ENCODE measurements around the gene KCNK7.
A peak's percentile ranks its signal among the peaks of the same experiment; 100 is the strongest.

The KCNK7 gene

GRCh38 chr11:65606876-65607613, 11.4 kb upstream of the KCNK7 start:
- Histone ChIP-seq H3K4me3 (ENCODE audit: low read depth, low read length) (peak overlapping the region; percentile 14; the same call in 1 of the 2 replicates), H3K36me3 (no peaks in the 10 kb centered on the region)

GRCh38 chr11:65604258-65604657, 8.7 kb upstream of the KCNK7 start:
- no peak for DNase-seq
- TF ChIP-seq CTCF (IDR thresholded peaks at IDR 0.05; ENCODE audit: low read depth, low read length): no peak
- H3K4me3 ChIP-seq (ENCODE audit: low read depth, low read length): no peak overlapping the region
- no peaks in the 10 kb centered on the region for H3K9me3 ChIP-seq
- H3K4me1 ChIP-seq: 0 out of 2 replicates have a peak, but pooled peaks cover 2% of the 10 kb centered on the region
- no peaks in the 10 kb centered on the region for H3K36me3 ChIP-seq
- H3K27me3 ChIP-seq: no peaks in the 10 kb centered on the region

More at GRCh38 chr11:65606876-65607613, 11.4 kb upstream of the KCNK7 start:
- DNase-seq: peak; percentile 94
- Histone ChIP-seq H3K27me3 (no peaks in the 10 kb centered on the region), H3K9me3 (no peaks in the 10 kb centered on the region), H3K4me1 (0 out of 2 replicates have a peak, but pooled peaks cover 2% of the 10 kb centered on the region)
- no peak for TF ChIP-seq CTCF (IDR thresholded peaks at IDR 0.05; ENCODE audit: low read depth, low read length)

- DNase-seq: no peak
- no peaks in the 10 kb centered on the region for H3K27me3 ChIP-seq
- no peaks in the 10 kb centered on the region for H3K4me1 ChIP-seq
- no peaks in the 10 kb centered on the region for H3K9me3 ChIP-seq
- no peaks in the 10 kb centered on the region for H3K36me3 ChIP-seq
- no peak for TF ChIP-seq CTCF (IDR thresholded peaks at IDR 0.05; ENCODE audit: low read depth, low read length)
- no peak overlapping the region for H3K4me3 ChIP-seq (ENCODE audit: low read depth, low read length)
Measured at GRCh38 chr11:65599955-65600246, 4.3 kb upstream of the KCNK7 start.

- DNase-seq: no peak
- Histone ChIP-seq H3K9me3 (no peaks in the 10 kb centered on the region), H3K27me3 (no peaks in the 10 kb centered on the region), H3K4me1 (no peaks in the 10 kb centered on the region), H3K36me3 (no peaks in the 10 kb centered on the region), H3K4me3 (ENCODE audit: low read depth, low read length) (no peak overlapping the region)
- no peak for TF ChIP-seq CTCF (IDR thresholded peaks at IDR 0.05; ENCODE audit: low read depth, low read length)
Measured at GRCh38 chr11:65599216-65599954, 3.8 kb upstream of the KCNK7 start.

GRCh38 chr11:65598258-65598699, 2.7 kb upstream of the KCNK7 start:
- TF ChIP-seq CTCF (IDR thresholded peaks at IDR 0.05; ENCODE audit: low read depth, low read length): no peak
- Histone ChIP-seq H3K9me3 (no peaks in the 10 kb centered on the region), H3K4me3 (ENCODE audit: low read depth, low read length) (no peak overlapping the region), H3K27me3 (no peaks in the 10 kb centered on the region), H3K4me1 (no peaks in the 10 kb centered on the region), H3K36me3 (no peaks in the 10 kb centered on the region)
- no peak for DNase-seq

- H3K4me1 ChIP-seq: no peaks in the 10 kb centered on the region
- TF ChIP-seq CTCF (IDR thresholded peaks at IDR 0.05; ENCODE audit: low read depth, low read length): no peak
- DNase-seq: no peak
- H3K27me3 ChIP-seq: no peaks in the 10 kb centered on the region
- H3K9me3 ChIP-seq: no peaks in the 10 kb centered on the region
- H3K4me3 ChIP-seq (ENCODE audit: low read depth, low read length): no peak overlapping the region
- no peaks in the 10 kb centered on the region for H3K36me3 ChIP-seq
Measured at GRCh38 chr11:65596520-65596919, 920 bp upstream of the KCNK7 start.
